Effector memory CD8-positive, alpha-beta T cell (primary cell): Measurements from ENCODE around the gene GPC1.

Source experiments
- ATAC-seq: fragments of 150-1000 bp; cut with Tn5 transposase; replicated peaks from 2 replicates; pipeline ENCODE4 v1.10.0; 2021; ENCODE audit warnings: mild to moderate bottlenecking, moderate library complexity
- DNase-seq, 3 experiments: peaks; one replicate each; pipeline ENCODE4 v3.0.0; 2021
- H3K27ac Mint-ChIP-seq, 2 donors: one replicate each; pipeline ENCODE4 v1.8.0; 2022; ENCODE audit warnings: mild to moderate bottlenecking in 2 of 2, mixed read lengths in 2 of 2, moderate library complexity in 2 of 2
- H3K27me3 Mint-ChIP-seq, 2 donors: one replicate each; pipeline ENCODE4 v1.8.0; 2022; ENCODE audit warnings: mixed read lengths in 2 of 2
- H3K36me3 Mint-ChIP-seq: one replicate; pipeline ENCODE4 v1.8.0; 2022; ENCODE audit warnings: mild to moderate bottlenecking, moderate library complexity, mixed read lengths; ENCODE audit not compliant: insufficient read depth
- H3K4me1 Mint-ChIP-seq, 2 donors: one replicate each; pipeline ENCODE4 v1.8.0; 2022; ENCODE audit warnings: low read depth in 2 of 2, mixed read lengths in 2 of 2
- H3K4me3 Mint-ChIP-seq, 2 donors: one replicate each; pipeline ENCODE4 v1.8.0; 2022; ENCODE audit warnings: mild to moderate bottlenecking in 2 of 2, mixed read lengths in 2 of 2, moderate library complexity in 2 of 2
- H3K9me3 Mint-ChIP-seq, 2 donors: one replicate each; pipeline ENCODE4 v1.8.0; 2022; ENCODE audit warnings: mixed read lengths in 2 of 2

Gene GPC1

DNA sequence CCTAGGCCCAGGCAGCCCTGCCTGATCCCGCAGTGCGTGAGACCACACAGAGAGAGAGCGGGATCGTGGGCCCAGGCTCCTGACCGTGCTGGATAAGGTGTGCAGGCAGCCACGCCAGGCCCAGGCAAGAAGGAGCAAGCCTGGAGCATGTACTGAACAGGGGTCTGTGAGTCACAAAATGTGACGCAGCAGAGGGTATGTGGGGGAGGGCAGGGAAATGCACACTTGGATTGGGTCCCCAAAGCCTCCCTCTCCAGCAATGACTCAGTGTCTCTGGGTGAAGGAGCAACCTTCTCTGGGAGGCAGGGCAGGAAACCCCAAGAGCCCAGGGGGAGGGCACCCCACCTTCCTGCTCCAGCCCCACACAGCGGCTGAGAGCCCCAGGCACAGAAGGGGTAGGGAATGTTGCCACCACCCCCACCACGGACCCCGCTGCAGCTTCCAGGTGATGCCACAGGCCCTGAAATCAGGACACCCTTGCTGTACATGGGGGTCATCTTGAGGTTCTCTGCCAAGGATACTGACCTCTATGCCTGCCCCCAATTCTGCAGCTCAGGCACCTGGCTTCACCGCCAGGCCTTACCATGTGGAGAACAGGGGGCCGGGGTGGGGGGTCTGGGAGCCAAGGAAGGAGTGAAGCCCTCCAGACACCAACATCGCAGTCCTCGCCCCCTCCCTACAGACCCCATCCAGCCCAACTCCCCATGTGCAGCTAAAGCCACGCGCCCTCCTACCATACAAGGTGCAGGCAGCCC, 1.3 kb upstream of the GPC1 start:
- H3K4me1 Mint-ChIP-seq = peaks cover 4 to 11% of the 10 kb centered on the region in 2 donors
- peaks cover 8% of the 10 kb centered on the region for H3K36me3 Mint-ChIP-seq
- ATAC-seq = no peak
- peak overlapping the region; percentile 84 for H3K4me3 Mint-ChIP-seq
- H3K27ac Mint-ChIP-seq = peak overlapping the region in 1 of 2 donors; percentile 44
- no peak for DNase-seq
- no peaks in the 10 kb centered on the region for H3K9me3 Mint-ChIP-seq
- peaks cover 12 to 47% of the 10 kb centered on the region in 2 donors for H3K27me3 Mint-ChIP-seq

DNA sequence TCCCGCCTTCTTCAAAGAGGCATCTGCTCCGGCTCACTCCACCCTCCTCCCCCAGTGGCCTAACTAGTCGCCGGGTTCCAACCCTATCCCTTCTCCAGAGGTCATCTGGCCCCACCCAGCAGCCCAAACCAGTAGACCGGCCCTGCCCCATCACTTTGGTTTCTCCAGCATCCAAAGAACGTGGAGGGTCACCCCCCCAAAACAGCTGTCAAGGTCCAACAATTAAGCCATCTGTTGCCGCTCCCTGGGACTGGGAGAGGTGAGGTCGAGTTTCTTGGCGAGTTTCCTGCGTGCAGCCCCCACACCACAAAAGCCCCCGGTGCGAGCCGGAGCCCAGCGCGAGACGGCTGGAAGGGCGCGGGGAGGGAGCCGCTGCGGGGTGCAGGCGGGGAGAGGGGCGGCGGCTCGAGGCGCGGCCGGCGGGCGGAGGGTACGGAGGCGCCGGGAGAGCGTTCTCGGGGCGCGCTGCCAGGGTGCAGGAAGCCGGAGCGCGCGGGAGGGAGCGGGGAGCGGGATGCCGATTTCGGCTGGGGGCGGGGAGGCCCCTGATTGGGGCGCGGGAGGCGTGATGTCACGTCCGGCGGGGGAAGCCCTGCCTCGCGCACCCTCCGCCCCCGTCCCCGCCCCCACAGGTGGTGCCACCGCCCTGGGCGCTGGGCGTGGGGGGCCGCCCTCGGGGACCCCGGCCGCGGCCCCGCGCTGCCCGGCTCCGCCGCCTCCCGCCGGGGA, 571 bp upstream of the GPC1 start:
- no peaks in the 10 kb centered on the region for H3K9me3 Mint-ChIP-seq
- peaks cover 8% of the 10 kb centered on the region for H3K36me3 Mint-ChIP-seq
- peaks cover 12 to 46% of the 10 kb centered on the region in 2 donors for H3K27me3 Mint-ChIP-seq
- peak overlapping the region; percentile 84 for H3K4me3 Mint-ChIP-seq
- ATAC-seq (peak; percentile 81), DNase-seq (peak; percentile 69 to 78 (median 75))
- H3K4me1 Mint-ChIP-seq = peaks cover 4 to 11% of the 10 kb centered on the region in 2 donors
- peak overlapping the region in 1 of 2 donors; percentile 44 for H3K27ac Mint-ChIP-seq

DNA sequence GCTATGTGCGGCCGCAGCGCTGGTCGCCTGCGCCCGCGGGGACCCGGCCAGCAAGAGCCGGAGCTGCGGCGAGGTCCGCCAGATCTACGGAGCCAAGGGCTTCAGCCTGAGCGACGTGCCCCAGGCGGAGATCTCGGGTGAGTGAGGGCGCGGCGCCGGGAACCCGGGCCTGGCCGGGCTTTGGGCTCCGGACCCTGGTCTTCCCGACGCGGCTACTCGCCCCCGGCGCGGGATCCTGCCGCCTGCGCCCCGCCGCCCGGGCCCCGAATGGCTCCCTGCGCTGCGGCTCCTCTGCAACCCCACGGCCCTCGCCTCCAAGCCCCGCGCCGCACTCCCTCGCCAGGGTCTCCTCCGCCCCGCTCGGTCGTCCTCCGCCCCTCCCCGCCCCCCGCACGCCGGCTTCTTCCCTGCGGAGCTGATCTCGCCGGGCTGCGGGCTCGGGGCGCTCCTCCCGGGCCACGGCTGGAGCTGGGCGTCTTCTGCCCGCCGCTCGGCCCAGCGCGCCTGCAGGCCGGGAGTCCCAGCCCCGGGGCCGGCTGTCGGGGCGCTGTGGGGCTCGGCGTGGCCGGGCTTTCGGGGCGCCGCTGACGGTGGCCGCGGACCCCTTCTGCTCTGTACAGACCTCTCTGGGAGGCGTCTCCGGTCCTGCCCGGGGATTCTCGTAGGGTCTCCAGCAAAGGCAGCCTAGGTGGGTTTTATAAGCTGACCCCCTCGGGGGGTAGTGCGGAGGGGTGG, 652 bp downstream of the GPC1 start:
- Mint-ChIP-seq H3K4me1 (peaks cover 4 to 11% of the 10 kb centered on the region in 2 donors), H3K4me3 (peak overlapping the region; percentile 61 to 65), H3K27me3 (peaks cover 12 to 46% of the 10 kb centered on the region in 2 donors), H3K9me3 (no peaks in the 10 kb centered on the region), H3K27ac (no peak overlapping the region), H3K36me3 (peaks cover 8% of the 10 kb centered on the region)
- DNase-seq (no peak), ATAC-seq (peak; percentile 0)

DNA sequence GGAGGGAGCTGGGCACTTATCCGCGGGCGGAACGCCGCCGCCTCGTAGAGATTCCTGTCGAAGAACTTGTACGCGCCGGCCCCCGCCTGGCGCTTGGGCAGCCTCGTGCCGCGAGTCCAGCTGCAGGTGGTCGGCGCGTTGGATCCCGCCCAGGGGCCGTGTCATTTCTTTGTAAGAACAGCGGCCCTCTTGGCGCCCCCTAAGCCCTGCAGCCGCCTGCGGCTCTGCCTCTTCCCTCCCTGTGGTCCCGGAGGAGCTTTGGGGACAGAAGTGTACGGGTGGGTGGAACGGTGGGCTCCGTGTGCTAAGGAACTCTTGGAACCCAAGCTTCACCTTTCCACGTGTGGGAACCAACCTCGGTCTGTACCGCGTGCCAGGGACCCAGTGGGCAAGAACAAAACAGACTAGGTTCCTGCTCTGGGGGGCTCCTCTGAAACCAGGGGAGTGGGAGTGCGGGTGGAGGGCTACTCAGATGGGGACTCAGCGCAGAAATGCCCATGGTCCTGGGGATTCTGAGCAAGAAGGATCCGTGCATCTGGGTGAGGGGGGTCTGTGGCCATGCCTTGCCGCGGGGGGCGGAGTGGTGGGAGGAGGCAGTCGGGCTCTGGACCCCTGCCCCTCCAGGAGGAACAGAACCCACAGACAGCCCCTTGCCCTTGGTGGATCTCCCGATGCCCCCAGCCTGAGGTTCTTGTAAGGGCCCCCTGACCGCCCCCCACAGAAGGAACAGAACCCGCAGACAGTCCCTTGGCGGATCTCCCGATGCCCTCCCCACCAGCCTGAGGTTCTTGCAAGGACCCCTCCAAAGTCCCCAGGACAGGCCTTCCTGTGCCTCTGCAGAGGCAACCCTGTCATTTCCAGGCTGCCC, 1.5 kb downstream of the GPC1 start:
- DNase-seq = no peak

DNA sequence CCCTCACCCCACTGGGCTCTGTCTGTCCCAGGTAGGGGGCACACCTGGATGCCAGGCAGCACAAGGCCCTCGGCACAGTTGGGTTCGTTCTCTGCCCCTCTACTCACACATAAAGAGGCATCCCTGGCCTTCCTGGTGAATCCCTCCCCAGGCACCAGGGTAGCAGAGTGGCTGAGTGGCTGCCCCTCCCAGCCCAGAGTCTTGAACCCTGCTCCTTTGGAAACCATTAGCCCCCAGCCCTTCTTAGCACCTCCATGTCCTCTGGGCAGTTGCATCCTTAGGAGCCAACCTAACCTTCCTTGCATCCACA, 2.0 kb downstream of the GPC1 start:
- ATAC-seq (no peak), DNase-seq (no peak)
- no peaks in the 10 kb centered on the region for H3K9me3 Mint-ChIP-seq
- peaks cover 8% of the 10 kb centered on the region for H3K36me3 Mint-ChIP-seq
- H3K4me1 Mint-ChIP-seq = peaks cover 4 to 11% of the 10 kb centered on the region in 2 donors
- peaks cover 12 to 38% of the 10 kb centered on the region in 2 donors for H3K27me3 Mint-ChIP-seq
- peak overlapping the region; percentile 33 to 48 for H3K4me3 Mint-ChIP-seq
- peak overlapping the region in 1 of 2 donors; percentile 26 for H3K27ac Mint-ChIP-seq

More for the DNA sequence above, 1.5 kb downstream of the GPC1 start:
- ATAC-seq = no peak
- Mint-ChIP-seq H3K27me3 (peaks cover 12 to 44% of the 10 kb centered on the region in 2 donors), H3K27ac (no peak overlapping the region), H3K9me3 (no peaks in the 10 kb centered on the region), H3K36me3 (peaks cover 8% of the 10 kb centered on the region), H3K4me3 (peak overlapping the region; percentile 61 to 65), H3K4me1 (peaks cover 4 to 11% of the 10 kb centered on the region in 2 donors)

DNA sequence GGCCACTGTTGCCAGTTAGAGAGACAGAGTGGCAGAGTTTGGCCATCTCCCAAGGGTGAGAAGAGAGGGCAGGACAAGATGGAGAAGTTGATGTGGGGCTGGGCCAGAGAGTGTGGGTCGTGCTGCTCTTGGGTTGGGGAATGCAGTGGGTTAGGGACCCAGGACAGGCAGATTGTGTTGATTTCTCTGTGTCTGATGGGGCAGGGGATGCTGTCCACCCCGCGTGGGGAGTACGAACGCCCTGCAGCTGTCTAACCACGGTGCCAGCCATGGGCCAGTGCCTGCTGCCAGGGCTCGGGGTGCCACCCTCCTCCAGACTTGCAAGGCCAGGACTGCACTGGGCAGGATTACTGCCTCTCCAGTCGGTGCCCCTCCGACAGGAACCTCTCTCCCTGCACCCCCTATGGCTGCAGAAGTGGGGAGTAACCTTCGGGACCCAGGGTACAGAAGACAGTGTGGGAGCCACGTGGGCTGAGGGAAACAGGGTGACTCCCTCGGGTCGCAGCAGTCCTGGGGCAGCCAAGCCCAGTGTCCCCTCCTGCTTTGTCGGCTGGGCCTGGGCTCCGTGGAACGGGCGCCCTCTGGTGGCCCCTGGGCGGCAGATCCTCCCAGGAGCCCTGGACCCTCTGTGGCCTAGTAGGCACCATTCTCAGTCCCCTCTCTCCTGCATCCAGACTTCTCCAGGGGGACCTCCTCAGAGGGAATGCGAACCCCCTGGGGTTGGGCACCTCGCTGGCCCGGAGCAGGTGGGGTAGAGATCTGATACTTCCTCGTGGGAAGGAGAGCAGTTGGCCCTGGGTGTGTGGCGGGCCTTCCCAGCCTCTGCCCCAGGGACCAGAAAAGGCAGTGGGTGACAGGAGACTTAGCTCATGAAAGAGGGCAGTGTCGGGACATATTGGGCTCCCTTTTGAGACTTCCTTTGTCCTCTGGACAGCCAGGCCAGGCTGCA, 2.7 kb downstream of the GPC1 start:
- Mint-ChIP-seq H3K27me3 (peaks cover 12 to 31% of the 10 kb centered on the region in 2 donors), H3K36me3 (peaks cover 8% of the 10 kb centered on the region), H3K27ac (peak overlapping the region in 1 of 2 donors; percentile 49), H3K4me1 (peaks cover 4 to 11% of the 10 kb centered on the region in 2 donors), H3K4me3 (peak overlapping the region in 1 of 2 donors; percentile 33), H3K9me3 (no peaks in the 10 kb centered on the region)
- DNase-seq = peak; percentile 46 to 65 (median 59)
- ATAC-seq = peak; percentile 34

DNA sequence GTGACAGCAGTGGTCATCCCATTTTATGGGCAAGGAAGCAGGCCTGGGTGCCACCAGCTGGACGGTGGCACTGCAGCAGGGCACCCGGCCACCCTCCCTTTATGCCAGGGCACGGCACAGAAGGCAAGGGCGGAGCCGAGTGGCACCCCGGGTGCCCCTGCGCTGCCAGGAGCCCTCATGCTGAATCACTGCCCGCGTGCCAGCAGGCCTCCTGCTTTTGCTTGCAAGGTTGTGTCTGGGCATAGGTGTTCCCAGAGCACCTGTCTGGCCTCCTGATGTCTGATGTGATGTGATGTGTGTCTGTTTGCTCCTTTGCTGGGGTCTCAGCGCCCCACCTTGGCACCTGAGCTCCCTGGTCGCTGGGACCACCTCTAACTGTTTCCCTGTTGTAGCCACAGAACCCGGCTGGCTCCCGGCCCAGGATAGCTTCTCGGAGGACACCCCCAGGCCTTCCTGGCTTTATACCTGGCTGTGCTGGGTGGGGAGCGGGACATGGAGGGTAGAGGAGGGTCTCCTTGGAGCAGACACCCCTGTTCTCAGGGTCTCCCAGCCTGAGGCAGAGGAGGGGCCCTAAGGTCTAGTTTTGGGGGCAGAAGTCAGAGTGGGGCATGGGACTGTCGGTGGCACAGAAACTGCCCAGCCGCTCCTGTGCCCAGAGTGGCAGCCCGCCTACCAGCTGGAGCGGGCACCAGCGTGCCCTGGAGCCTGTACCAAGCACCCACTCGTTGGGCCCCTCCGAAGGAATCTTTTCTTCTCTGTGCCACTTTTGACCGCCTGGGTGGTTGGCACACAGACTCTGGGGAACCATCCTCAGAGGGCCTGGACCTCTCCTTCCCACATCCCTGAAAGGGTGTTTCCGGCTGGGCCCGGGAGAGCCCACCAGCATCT, 3.6 kb downstream of the GPC1 start:
- no peaks in the 10 kb centered on the region for H3K9me3 Mint-ChIP-seq
- H3K27ac Mint-ChIP-seq = peak overlapping the region in 1 of 2 donors; percentile 49
- H3K36me3 Mint-ChIP-seq = peaks cover 8% of the 10 kb centered on the region
- peaks cover 12 to 23% of the 10 kb centered on the region in 2 donors for H3K27me3 Mint-ChIP-seq
- ATAC-seq (no peak), DNase-seq (no peak)
- peaks cover 4 to 10% of the 10 kb centered on the region in 2 donors for H3K4me1 Mint-ChIP-seq
- H3K4me3 Mint-ChIP-seq = no peak overlapping the region

DNA sequence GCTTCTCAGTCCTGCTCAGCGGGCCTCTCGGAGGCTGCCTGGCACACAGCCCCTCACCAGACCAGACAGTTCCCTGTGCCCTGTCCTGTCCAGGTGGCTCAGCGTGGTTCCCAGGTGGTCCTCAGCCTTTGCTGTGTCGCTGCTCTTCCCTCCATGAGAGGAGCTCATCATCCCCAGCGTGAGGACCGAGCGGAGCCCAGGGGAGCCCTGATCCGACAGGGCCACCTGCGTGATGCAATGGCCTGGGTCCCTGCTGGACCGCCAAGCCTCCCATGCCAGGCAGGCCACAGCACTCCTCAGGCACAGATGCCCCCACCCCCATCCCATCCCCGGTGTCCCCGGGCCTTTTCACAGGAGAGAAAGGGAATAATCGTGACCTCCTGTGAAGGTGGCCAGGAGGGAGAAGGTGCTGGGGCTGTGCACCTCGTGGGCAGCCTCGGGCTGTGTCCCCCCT, 4.3 kb downstream of the GPC1 start:
- Mint-ChIP-seq H3K9me3 (no peaks in the 10 kb centered on the region), H3K27ac (no peak overlapping the region), H3K4me3 (no peak overlapping the region), H3K27me3 (peaks cover 12 to 23% of the 10 kb centered on the region in 2 donors), H3K36me3 (peaks cover 5% of the 10 kb centered on the region), H3K4me1 (peaks cover 4 to 6% of the 10 kb centered on the region in 2 donors)
- DNase-seq (no peak), ATAC-seq (no peak)

DNA sequence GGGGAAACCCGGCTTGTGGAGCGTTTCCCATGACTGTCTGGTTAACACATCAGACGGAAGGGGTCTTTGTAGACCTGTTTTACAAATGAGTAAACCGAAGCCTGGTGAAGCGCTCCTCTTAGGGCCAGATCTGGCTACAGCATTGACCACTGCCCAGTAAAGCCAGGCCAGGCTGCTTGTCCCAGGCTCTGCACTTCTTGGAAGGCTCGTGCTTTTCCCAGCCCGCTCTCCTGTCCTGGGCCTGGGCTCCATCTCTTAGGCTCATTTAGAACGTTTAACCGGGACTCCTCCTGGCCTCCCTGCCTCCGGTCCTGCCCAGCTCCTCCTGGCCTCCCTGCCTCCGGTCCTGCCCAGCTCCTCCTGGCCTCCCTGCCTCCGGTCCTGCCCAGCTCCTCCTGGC, 4.8 kb downstream of the GPC1 start:
- Mint-ChIP-seq H3K27me3 (peaks cover 12 to 23% of the 10 kb centered on the region in 2 donors), H3K36me3 (peaks cover 3% of the 10 kb centered on the region), H3K4me3 (no peak overlapping the region), H3K4me1 (peaks cover 4 to 5% of the 10 kb centered on the region in 2 donors), H3K27ac (no peak overlapping the region), H3K9me3 (no peaks in the 10 kb centered on the region)
- no peak for DNase-seq
- ATAC-seq = no peak

DNA sequence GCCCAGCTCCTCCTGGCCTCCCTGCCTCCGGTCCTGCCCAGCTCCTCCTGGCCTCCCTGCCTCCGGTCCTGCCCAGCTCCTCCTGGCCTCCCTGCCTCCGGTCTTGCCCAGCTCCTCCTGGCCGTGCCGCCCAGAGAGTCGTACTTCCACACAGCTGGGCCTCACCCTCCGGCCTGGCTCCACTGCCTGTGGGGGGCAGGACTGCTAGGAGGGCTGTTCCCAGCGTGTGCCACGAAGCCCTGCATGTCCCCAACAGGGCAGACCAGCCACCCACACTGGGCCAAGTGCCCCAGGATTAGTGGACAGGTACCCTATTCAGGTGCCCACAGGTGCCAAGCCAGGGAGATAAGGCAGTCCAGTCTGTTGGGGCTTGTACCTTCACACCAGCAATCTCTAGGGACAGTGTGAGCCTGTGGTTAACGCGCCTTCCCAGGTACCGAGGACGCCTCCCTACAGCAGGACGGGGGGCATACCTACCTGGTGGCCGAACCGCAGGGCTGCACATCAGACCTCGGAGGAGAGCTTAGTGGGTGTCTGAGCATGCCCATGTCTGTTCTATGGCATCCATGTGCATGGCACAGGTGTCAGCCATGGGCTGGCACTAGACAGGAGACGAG, 5.3 kb downstream of the GPC1 start:
- peaks cover 12 to 26% of the 10 kb centered on the region in 2 donors for H3K27me3 Mint-ChIP-seq
- peaks cover 3% of the 10 kb centered on the region for H3K36me3 Mint-ChIP-seq
- H3K4me1 Mint-ChIP-seq = peaks cover 4 to 5% of the 10 kb centered on the region in 2 donors
- no peak for DNase-seq
- no peaks in the 10 kb centered on the region for H3K9me3 Mint-ChIP-seq
- no peak overlapping the region for H3K4me3 Mint-ChIP-seq
- H3K27ac Mint-ChIP-seq = no peak overlapping the region
- ATAC-seq = no peak
